AG04450 (cell line): ENCODE measurements around the gene RPN1. TPM values are rescaled to one million over a fixed set of nuclear protein-coding genes. Genes with fewer than 3 reads are reported as not detected.
"Not testable (repeated sequence)": the region's sequence is repeated elsewhere in the genome, so short reads cannot be mapped to it uniquely, and the experiment has no call there.

ENCODE experiments used
- CTCF ChIA-PET: fragments of 300-600, 350-600 bp; formaldehyde crosslinking; extraction: SDS; loops from one replicate; lab custom pipeline; 2022; ENCODE audit warnings: antibody characterized with exemption, inconsistent platforms; lab: Charles Lee
- POLR2A ChIA-PET: fragments of 350-600 bp; formaldehyde crosslinking; extraction: SDS; loops from one replicate; lab custom pipeline; 2021; ENCODE audit warnings: antibody characterized with exemption, inconsistent platforms; lab: Yijun Ruan, JAX
- DNase-seq: peaks from one replicate; pipeline ENCODE4 v3.0.0-alpha.2; 2011; ENCODE audit warnings: low read depth, low spot score
- H3K27ac ChIP-seq: one replicate; pipeline ENCODE4 v1.5.1; 2012; ENCODE audit warnings: low read depth, low read length, control low read depth
- H3K27me3 ChIP-seq: one replicate; pipeline ENCODE4 v1.6.0; 2012; ENCODE audit warnings: low read length; ENCODE audit not compliant: control insufficient read depth, insufficient read depth
- H3K4me3 ChIP-seq: 2 replicates; pipeline ENCODE4 v1.5.1; 2011; ENCODE audit warnings: mild to moderate bottlenecking, low read depth, low read length, control low read depth
- H3K9me3 ChIP-seq: 2 replicates; pipeline ENCODE4 v1.5.1; 2012; ENCODE audit warnings: low read length; ENCODE audit not compliant: control insufficient read depth, insufficient read depth
- CTCF ChIP-seq: IDR thresholded peaks from 2 replicates; pipeline ENCODE4 v1.5.1; 2011; ENCODE audit warnings: low read depth, low read length, control low read depth, inconsistent platforms
- polyA plus RNA-seq: library from polyadenylated mRNA; depleted of rRNA; stranded (reverse); fragments of >200 nt; gene quantifications from 2 replicates; pipeline ENCODE4 v1.2.3, GENCODE V29; 2011

RPN1 gene
- polyA plus RNA-seq, 1 experiment, result 458 TPM

- Histone ChIP-seq H3K27ac (no peak overlapping the region), H3K4me3 (no peak overlapping the region), H3K9me3 (no peaks in the 10 kb centered on the region; the same call in 1 of the 2 replicates), H3K27me3 (no peaks in the 10 kb centered on the region)
- TF ChIP-seq CTCF, result no peak
- CTCF ChIA-PET, result interaction anchor here (1.8 to 2.0 kb wide), 2 partner anchors 9 to 18 kb away, joined by 10 to 13 read pairs; no protein-coding TSS in a partner anchor
- POLR2A ChIA-PET, result no interaction called here
- no peak for DNase-seq
These were observed 51.5 kb downstream of the RPN1 start for GRCh38 chr3:128598884-128599664.

DNA sequence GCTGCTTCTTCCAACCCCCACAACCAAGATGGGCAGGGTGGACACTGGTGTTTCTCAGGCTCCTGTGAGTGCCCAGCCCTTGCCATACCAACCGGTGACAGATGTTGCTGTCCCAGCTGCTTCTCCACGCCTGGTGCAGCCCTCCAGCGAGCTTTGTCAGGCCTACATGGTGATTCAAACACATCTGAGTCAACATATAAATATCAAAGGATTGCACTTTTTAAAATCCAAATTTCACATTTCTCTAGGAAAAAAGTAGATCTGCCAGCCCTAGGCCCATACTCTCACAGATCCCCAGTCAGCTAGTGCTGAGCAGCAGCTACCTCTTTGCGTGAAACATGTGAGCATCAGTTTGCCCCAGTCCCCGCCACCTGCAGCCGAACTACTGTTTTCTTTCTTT is 52.7 kb downstream of the RPN1 start:
- ChIA-PET CTCF (interaction anchor here (0.8 to 3.8 kb wide), 2 partner anchors 11 to 20 kb away, joined by 4 to 15 read pairs; no protein-coding TSS in a partner anchor), POLR2A (no interaction called here)
- no peaks in the 10 kb centered on the region for H3K9me3 ChIP-seq
- no peaks in the 10 kb centered on the region for H3K27me3 ChIP-seq
- no peak for DNase-seq
- no peak for TF ChIP-seq CTCF
- no peak overlapping the region for H3K27ac ChIP-seq
- no peak overlapping the region for H3K4me3 ChIP-seq

GRCh38 chr3:128592864-128593263 is 57.8 kb downstream of the RPN1 start:
- no peak for DNase-seq
- no peak for TF ChIP-seq CTCF
- H3K27ac ChIP-seq, result no peak overlapping the region
- H3K27me3 ChIP-seq, result peaks cover 11% of the 10 kb centered on the region
- POLR2A ChIA-PET, result no interaction called here
- H3K4me3 ChIP-seq, result no peak overlapping the region
- H3K9me3 ChIP-seq, result peaks cover 6% of the 10 kb centered on the region; the same call in 1 of the 2 replicates
- CTCF ChIA-PET, result no interaction called here

DNA sequence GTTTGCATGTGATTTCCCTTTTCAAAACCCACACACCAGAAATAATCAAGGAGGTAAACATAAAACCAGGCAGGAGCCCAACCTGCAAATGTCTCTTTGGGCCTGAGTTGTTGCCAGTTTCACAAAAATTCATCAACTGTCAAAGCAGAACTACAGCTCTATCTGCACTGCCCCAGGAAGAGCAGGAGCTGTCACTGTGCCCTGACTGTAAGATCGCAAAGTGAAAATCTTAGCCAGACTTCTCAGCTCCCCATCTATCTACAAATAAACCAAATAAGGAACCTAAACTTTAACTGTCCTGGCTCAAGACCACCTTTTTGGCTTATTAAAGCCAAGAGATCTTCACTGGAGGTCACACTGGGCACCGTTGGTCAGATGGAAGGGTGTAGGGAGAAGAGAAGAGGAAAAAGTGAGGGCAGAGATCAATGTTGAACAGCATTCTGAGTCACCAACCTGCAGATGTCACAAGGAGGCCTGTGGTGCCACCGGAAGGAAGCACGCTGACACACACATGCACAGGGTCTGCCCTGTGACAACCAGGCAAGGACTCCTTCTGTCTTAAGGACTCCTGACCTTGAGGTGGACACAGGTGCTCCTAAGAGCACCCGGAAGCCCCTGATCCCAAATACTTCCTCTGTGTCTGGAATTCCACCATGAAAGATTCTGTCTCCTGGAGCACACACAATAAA is 58.7 kb downstream of the RPN1 start:
- CTCF ChIA-PET, result no interaction called here
- H3K9me3 ChIP-seq, result peaks cover 6% of the 10 kb centered on the region; the same call in 1 of the 2 replicates
- POLR2A ChIA-PET, result no interaction called here
- H3K4me3 ChIP-seq, result no peak overlapping the region
- no peak overlapping the region for H3K27ac ChIP-seq
- DNase-seq, result no peak
- peaks cover 11% of the 10 kb centered on the region for H3K27me3 ChIP-seq
- TF ChIP-seq CTCF, result no peak

- no peak for DNase-seq
- Histone ChIP-seq H3K9me3 (peaks cover 6% of the 10 kb centered on the region; the same call in 1 of the 2 replicates), H3K27me3 (peaks cover 11% of the 10 kb centered on the region), H3K4me3 (no peak overlapping the region), H3K27ac (no peak overlapping the region)
- ChIA-PET CTCF (interaction anchor here (1.7 kb wide), 1 partner anchor 18 kb away, joined by 7 read pairs; no protein-coding TSS in a partner anchor), POLR2A (no interaction called here)
- TF ChIP-seq CTCF, result no peak
These were observed 59.7 kb downstream of the RPN1 start for GRCh38 chr3:128590948-128591347.

- CTCF ChIA-PET, result interaction anchor here (1.7 kb wide), 1 partner anchor 19 kb away, joined by 7 read pairs; no protein-coding TSS in a partner anchor
- H3K27ac ChIP-seq, H3K4me3 ChIP-seq, POLR2A ChIA-PET, H3K9me3 ChIP-seq, DNase-seq: not testable (repeated sequence)
- H3K27me3 ChIP-seq, result peaks cover 11% of the 10 kb centered on the region
These were observed 60.6 kb downstream of the RPN1 start for GRCh38 chr3:128589985-128590384.
